Measurements from ENCODE around the gene NFAM1. TPM values are rescaled to one million over a fixed set of nuclear protein-coding genes. Genes with fewer than 3 reads are reported as not detected.
A peak's percentile ranks its signal among the peaks of the same experiment; 100 is the strongest.

NFAM1 gene
- total and polyA plus RNA-seq, 4 experiments from 2014 or later, result 0.05 to 0.55 (median 0.29) TPM; not detected in 1

DNA sequence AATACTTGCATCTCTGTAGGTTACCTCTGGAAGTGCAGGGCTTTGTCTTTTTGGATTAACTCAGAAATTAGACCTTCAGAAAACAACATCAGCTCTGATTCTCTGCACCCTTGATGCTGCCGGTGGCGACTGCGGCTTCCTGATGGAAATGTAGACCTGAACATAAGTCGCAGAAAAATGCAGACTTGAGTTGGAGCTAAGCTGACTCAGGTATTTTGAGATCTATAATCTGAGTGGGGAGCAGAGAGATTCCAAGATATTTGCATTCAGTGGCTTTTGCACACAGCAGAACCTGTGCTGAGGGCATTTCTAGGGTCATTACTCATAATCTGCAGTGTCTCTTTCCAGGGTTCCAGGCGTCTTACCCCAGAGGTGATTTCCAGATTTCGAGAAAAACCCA, 18.7 kb upstream of the NFAM1 start:
- H3K36me3 ChIP-seq (ENCODE audit: insufficient read depth, low read length), result no peaks in the 10 kb centered on the region
- H3K4me1 ChIP-seq (ENCODE audit: insufficient read depth, low read length), result no peaks in the 10 kb centered on the region
- Mint-ChIP-seq H3K27ac (no peak overlapping the region), H3K9me3 (no peaks in the 10 kb centered on the region), H3K27me3 (no peaks in the 10 kb centered on the region), H3K4me1 (no peaks in the 10 kb centered on the region), H3K4me3 (no peak overlapping the region), H3K36me3 (no peaks in the 10 kb centered on the region)
- no peaks in the 10 kb centered on the region for H3K27me3 ChIP-seq (ENCODE audit: insufficient read depth, low read length)
- intact Hi-C loops (cut with micrococcal nuclease), result no loop called here
- ChIA-PET CTCF (ENCODE audit: partially characterized antibody) (no interaction called here), POLR2A (ENCODE audit: partially characterized antibody) (no interaction called here)
- no peak overlapping the region for H3K27ac ChIP-seq (ENCODE audit: low read depth, low read length)
- no peak for DNase-seq
- no peak overlapping the region for H3K4me3 ChIP-seq (ENCODE audit: low read length in 2 of 2)
- H3K9me3 ChIP-seq (ENCODE audit: control insufficient read depth in 1 of 2, low read length in 2 of 2), result no peaks in the 10 kb centered on the region

- Mint-ChIP-seq H3K27ac (peak overlapping the region in 1 of 7 donors; percentile 60), H3K36me3 (no peaks in the 10 kb centered on the region), H3K4me1 (peaks cover 10 to 27% (median 20%) of the 10 kb centered on the region in 4 donors), H3K9me3 (no peaks in the 10 kb centered on the region), H3K4me3 (no peak overlapping the region), H3K27me3 (no peaks in the 10 kb centered on the region)
- intact Hi-C loops (cut with micrococcal nuclease), result no loop called here
- Histone ChIP-seq H3K36me3 (ENCODE audit: insufficient read depth, low read length) (no peaks in the 10 kb centered on the region), H3K9me3 (ENCODE audit: control insufficient read depth in 1 of 2, low read length in 2 of 2) (no peaks in the 10 kb centered on the region), H3K27ac (ENCODE audit: low read depth, low read length) (no peak overlapping the region), H3K27me3 (ENCODE audit: insufficient read depth, low read length) (no peaks in the 10 kb centered on the region), H3K4me1 (ENCODE audit: insufficient read depth, low read length) (peaks cover 20% of the 10 kb centered on the region), H3K4me3 (ENCODE audit: low read length in 2 of 2) (no peak overlapping the region)
- ChIA-PET POLR2A (ENCODE audit: partially characterized antibody) (no interaction called here), CTCF (ENCODE audit: partially characterized antibody) (interaction anchor here (0.9 to 2.5 kb wide), 3 partner anchors 12 to 779 kb away, joined by 3 to 12 read pairs (median 4); no protein-coding TSS in a partner anchor)
- DNase-seq, result no peak
Observed at GRCh38 chr22:42446151-42446550, 13.9 kb upstream of the NFAM1 start.

- Histone ChIP-seq H3K27ac (ENCODE audit: low read depth, low read length) (peak overlapping the region; percentile 69), H3K9me3 (ENCODE audit: control insufficient read depth in 1 of 2, low read length in 2 of 2) (no peaks in the 10 kb centered on the region), H3K4me1 (ENCODE audit: insufficient read depth, low read length) (peaks cover 20% of the 10 kb centered on the region), H3K36me3 (ENCODE audit: insufficient read depth, low read length) (no peaks in the 10 kb centered on the region), H3K27me3 (ENCODE audit: insufficient read depth, low read length) (no peaks in the 10 kb centered on the region), H3K4me3 (ENCODE audit: low read length in 2 of 2) (peak overlapping the region; percentile 33 to 71)
- peak overlapping the region; percentile 93 to 96 (median 94) for H3K27ac Mint-ChIP-seq
- H3K4me3 Mint-ChIP-seq, result peak overlapping the region; percentile 76 to 87 (median 84)
- intact Hi-C loops (cut with micrococcal nuclease), result loop anchor here (1.0 kb wide), 1 partner anchor 354 kb away; the partner anchor contains the start of gene NDUFA6
- DNase-seq, result peak; percentile 83 to 90 (median 85)
- no peaks in the 10 kb centered on the region for H3K36me3 Mint-ChIP-seq
- peaks cover 14 to 34% (median 21%) of the 10 kb centered on the region in 4 donors for H3K4me1 Mint-ChIP-seq
- POLR2A ChIA-PET (ENCODE audit: partially characterized antibody), result interaction anchor here (0.6 to 3.1 kb wide), 34 partner anchors 12 to 1158 kb away, joined by 3 to 54 read pairs (median 4); partner anchors contain the start of genes CCDC134, CENPM, NAGA and NDUFA6
- no peaks in the 10 kb centered on the region for H3K27me3 Mint-ChIP-seq
- CTCF ChIA-PET (ENCODE audit: partially characterized antibody), result interaction anchor here (0.6 to 3.8 kb wide), 34 partner anchors 9 to 777 kb away, joined by 3 to 53 read pairs (median 4); partner anchors contain the start of genes CENPM, MEI1 and NDUFA6
- no peaks in the 10 kb centered on the region for H3K9me3 Mint-ChIP-seq
Observed at GRCh38 chr22:42444077-42444904, 12.1 kb upstream of the NFAM1 start.

- Histone ChIP-seq H3K4me1 (ENCODE audit: insufficient read depth, low read length) (peaks cover 20% of the 10 kb centered on the region), H3K27me3 (ENCODE audit: insufficient read depth, low read length) (no peaks in the 10 kb centered on the region), H3K36me3 (ENCODE audit: insufficient read depth, low read length) (no peaks in the 10 kb centered on the region), H3K4me3 (ENCODE audit: low read length in 2 of 2) (peak overlapping the region in 1 of 2 donors; percentile 71), H3K9me3 (ENCODE audit: control insufficient read depth in 1 of 2, low read length in 2 of 2) (no peaks in the 10 kb centered on the region), H3K27ac (ENCODE audit: low read depth, low read length) (peak overlapping the region; percentile 69)
- DNase-seq, result no peak
- Mint-ChIP-seq H3K9me3 (no peaks in the 10 kb centered on the region), H3K36me3 (no peaks in the 10 kb centered on the region), H3K4me3 (peak overlapping the region in 7 of 8 donors; percentile 76 to 87 (median 85)), H3K27ac (peak overlapping the region; percentile 93 to 96 (median 94)), H3K27me3 (no peaks in the 10 kb centered on the region), H3K4me1 (peaks cover 14 to 38% (median 21%) of the 10 kb centered on the region in 4 donors)
- POLR2A ChIA-PET (ENCODE audit: partially characterized antibody), result interaction anchor here (0.6 to 3.1 kb wide), 28 partner anchors 12 to 1157 kb away, joined by 3 to 54 read pairs (median 4); partner anchors contain the start of genes CCDC134, CENPM, NAGA and NDUFA6
- intact Hi-C loops (cut with micrococcal nuclease), result loop anchor here (1.0 kb wide), 1 partner anchor 353 kb away; the partner anchor contains the start of gene NDUFA6
- CTCF ChIA-PET (ENCODE audit: partially characterized antibody), result interaction anchor here (0.7 to 3.8 kb wide), 22 partner anchors 8 to 746 kb away, joined by 3 to 53 read pairs (median 6); partner anchors contain the start of genes MEI1 and NDUFA6
Observed at GRCh38 chr22:42443240-42444076, 11.3 kb upstream of the NFAM1 start.

DNA sequence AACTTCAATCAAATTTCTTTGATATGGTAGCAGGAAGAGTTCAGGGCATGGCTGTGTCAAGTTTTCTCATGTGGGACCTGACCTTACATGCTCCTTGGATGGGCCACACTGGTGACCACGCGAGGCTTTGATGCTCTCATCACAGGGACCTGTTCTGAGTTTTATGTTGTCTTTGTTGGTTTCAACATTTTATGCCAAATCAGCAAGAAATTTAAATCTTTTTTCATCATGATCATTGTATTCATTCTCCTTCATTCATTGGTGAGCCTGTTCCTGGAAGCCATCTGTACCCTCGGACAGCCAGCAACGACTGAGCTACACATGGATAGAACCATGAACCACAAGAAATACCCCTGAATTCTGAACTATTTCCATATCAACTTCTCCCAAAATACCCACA, 10.5 kb upstream of the NFAM1 start:
- Histone ChIP-seq H3K9me3 (ENCODE audit: control insufficient read depth in 1 of 2, low read length in 2 of 2) (no peaks in the 10 kb centered on the region), H3K36me3 (ENCODE audit: insufficient read depth, low read length) (no peaks in the 10 kb centered on the region), H3K27ac (ENCODE audit: low read depth, low read length) (no peak overlapping the region), H3K4me3 (ENCODE audit: low read length in 2 of 2) (no peak overlapping the region), H3K27me3 (ENCODE audit: insufficient read depth, low read length) (no peaks in the 10 kb centered on the region), H3K4me1 (ENCODE audit: insufficient read depth, low read length) (peaks cover 25% of the 10 kb centered on the region)
- H3K4me1 Mint-ChIP-seq, result peaks cover 14 to 38% (median 21%) of the 10 kb centered on the region in 4 donors
- H3K9me3 Mint-ChIP-seq, result no peaks in the 10 kb centered on the region
- no peaks in the 10 kb centered on the region for H3K27me3 Mint-ChIP-seq
- peak overlapping the region in 6 of 7 donors; percentile 36 to 95 (median 94) for H3K27ac Mint-ChIP-seq
- ChIA-PET CTCF (ENCODE audit: partially characterized antibody) (interaction anchor here (0.7 to 3.8 kb wide), 5 partner anchors 10 to 475 kb away, joined by 3 to 53 read pairs (median 29); partner anchors contain the start of gene NDUFA6), POLR2A (ENCODE audit: partially characterized antibody) (interaction anchor here (1.4 to 3.1 kb wide), 4 partner anchors 330 to 754 kb away, joined by 4 to 54 read pairs (median 10); partner anchors contain the start of genes NDUFA6 and SNU13)
- DNase-seq, result no peak
- H3K4me3 Mint-ChIP-seq, result peak overlapping the region in 3 of 8 donors; percentile 10 to 87 (median 31)
- no peaks in the 10 kb centered on the region for H3K36me3 Mint-ChIP-seq
- intact Hi-C loops (cut with micrococcal nuclease), result no loop called here

GRCh38 chr22:42440728-42441127, 8.5 kb upstream of the NFAM1 start:
- Mint-ChIP-seq H3K27ac (peak overlapping the region in 1 of 7 donors; percentile 27), H3K4me3 (no peak overlapping the region), H3K36me3 (no peaks in the 10 kb centered on the region), H3K9me3 (no peaks in the 10 kb centered on the region), H3K4me1 (peaks cover 17 to 42% (median 27%) of the 10 kb centered on the region in 4 donors), H3K27me3 (no peaks in the 10 kb centered on the region)
- no peak overlapping the region for H3K27ac ChIP-seq (ENCODE audit: low read depth, low read length)
- POLR2A ChIA-PET (ENCODE audit: partially characterized antibody), result no interaction called here
- peaks cover 30% of the 10 kb centered on the region for H3K4me1 ChIP-seq (ENCODE audit: insufficient read depth, low read length)
- intact Hi-C loops (cut with micrococcal nuclease), result no loop called here
- no peaks in the 10 kb centered on the region for H3K36me3 ChIP-seq (ENCODE audit: insufficient read depth, low read length)
- DNase-seq, result no peak
- H3K9me3 ChIP-seq (ENCODE audit: control insufficient read depth in 1 of 2, low read length in 2 of 2), result no peaks in the 10 kb centered on the region
- H3K4me3 ChIP-seq (ENCODE audit: low read length in 2 of 2), result no peak overlapping the region
- no peaks in the 10 kb centered on the region for H3K27me3 ChIP-seq (ENCODE audit: insufficient read depth, low read length)
- CTCF ChIA-PET (ENCODE audit: partially characterized antibody), result interaction anchor here (1.0 to 5.8 kb wide), 2 partner anchors 349 to 350 kb away, joined by 3 to 61 read pairs; partner anchors contain the start of gene NDUFA6
